Measurements from ENCODE around the gene EEF2KMT. TPM values are rescaled to one million over a fixed set of nuclear protein-coding genes. Genes with fewer than 3 reads are reported as not detected.

Gene EEF2KMT
- total and polyA plus RNA-seq, 2 of the 13 experiments (the other 11 are each of a cell fraction or from before 2014, with no cell fraction given), result 10.7 to 26.9 TPM

- 0 out of 2 replicates have a peak, but pooled peaks have one; percentile 31 for TF ChIP-seq MEF2D (CRISPR knock-in tag; IDR thresholded peaks at IDR 0.05)
- 0 out of 2 replicates have a peak, but pooled peaks have one; percentile 41 for TF ChIP-seq ZNF761 (CRISPR knock-in tag; conservative IDR thresholded peaks at IDR 0.05)
- TF ChIP-seq ZNF501 (CRISPR knock-in tag; IDR thresholded peaks at IDR 0.05), result 0 out of 2 replicates have a peak, but pooled peaks have one; percentile 48
- TF ChIP-seq TEAD3 (CRISPR knock-in tag; optimal IDR thresholded peaks at IDR 0.05; ENCODE audit: borderline replicate concordance), result peak; percentile 13
- peak; percentile 63; the same call in 1 of the 2 replicates for TF ChIP-seq ZNF605 (CRISPR knock-in tag; IDR thresholded peaks at IDR 0.05)
- TF ChIP-seq HOXA3 (CRISPR knock-in tag; IDR thresholded peaks at IDR 0.05), result peak; percentile 59; the same call in 1 of the 2 replicates
- 0 out of 2 replicates have a peak, but pooled peaks have one; percentile 16 for TF ChIP-seq ZNF687 (CRISPR knock-in tag; IDR thresholded peaks at IDR 0.05)
Measured at GRCh38 chr16:5042574-5043171, 54.9 kb downstream of the EEF2KMT start (continued).

GRCh38 chr16:5041600-5042133, 55.9 kb downstream of the EEF2KMT start:
- no peaks in the 10 kb centered on the region for H3K9me3 ChIP-seq (ENCODE audit: low read length)
- ATAC-seq (no peak; the same call in 2 of the 3 replicates), DNase-seq (ENCODE audit: low spot score) (no peak), FAIRE-seq (no peak)
- H3K4me3 ChIP-seq (replicated peaks in 1 of 3; ENCODE audit: insufficient read depth in 1 of 3, low read depth in 2 of 3, low read length in 3 of 3), result peak overlapping the region in 1 of 3 experiments; percentile 8; a peak in 1 of 6 replicates
- peaks cover 0 to 8% of the 10 kb centered on the region in 2 experiments; a peak in 2 of 5 replicates for H3K27me3 ChIP-seq (ENCODE audit: control insufficient read depth in 1 of 2, insufficient read depth in 2 of 2, low read length in 2 of 2)
- WGBS (ENCODE audit: low lambda C conversion rate), result 36% methylated on average over 12 of the region's 12 CpGs
- peaks cover 66% of the 10 kb centered on the region for H3K4me1 ChIP-seq (ENCODE audit: insufficient read depth, low read length)
- no peak overlapping the region for H3K27ac ChIP-seq (ENCODE audit: extremely low read length, insufficient read depth, low read length)
- no peak overlapping the region for H3K9ac ChIP-seq (ENCODE audit: insufficient read depth, low read depth, low read length)
- no peak overlapping the region for H2AFZ ChIP-seq (ENCODE audit: low read length)
- ChIA-PET CTCF (ENCODE audit: low intra/inter-chr PET ratio, low total read pairs) (interaction anchor here (1.1 to 2.0 kb wide), 2 partner anchors 17 to 85 kb away, joined by 3 to 11 read pairs; no protein-coding TSS in a partner anchor), POLR2A (interaction anchor here (1.7 kb wide), 1 partner anchor 8 kb away, joined by 8 read pairs; the partner anchor contains the start of gene NAGPA)
- peak overlapping the region; percentile 65 for H3K4me2 ChIP-seq (ENCODE audit: low read depth, low read length)
- in situ Hi-C loops (cut with HindIII; ENCODE audit: extremely low pct_ligation_motif_present, low pct_unique_long_range_greater_than_20kb) (no loop called here), intact Hi-C loops (cut with micrococcal nuclease; ENCODE audit: unreplicated experiment) (loop anchor here (1.0 kb wide), 2 partner anchors 30 to 83 kb away; partner anchors contain the start of gene SEC14L5)
- H3K79me2 ChIP-seq (ENCODE audit: insufficient read depth, low read length), result no peaks in the 10 kb centered on the region
- H3K36me3 ChIP-seq (replicated peaks in 1 of 2; ENCODE audit: control insufficient read depth in 1 of 2, insufficient read depth in 2 of 2, low read length in 2 of 2), result no peaks in the 10 kb centered on the region
- BruUV-seq (replicated peaks), result no TSS peak
- no peaks in the 10 kb centered on the region for H4K20me1 ChIP-seq (ENCODE audit: insufficient read depth, low read length)
- TF ChIP-seq ZFX (CRISPR knock-in tag; IDR thresholded peaks at IDR 0.05; ENCODE audit: low read depth), result peak; percentile 3; the same call in 1 of the 2 replicates
- TF ChIP-seq ZNF879 (CRISPR knock-in tag; IDR thresholded peaks at IDR 0.05), result 0 out of 2 replicates have a peak, but pooled peaks have one; percentile 45
- TF ChIP-seq HOXA3 (CRISPR knock-in tag; IDR thresholded peaks at IDR 0.05), result peak; percentile 44; the same call in 1 of the 2 replicates
- TF ChIP-seq KLF13 (CRISPR knock-in tag; IDR thresholded peaks at IDR 0.05), result no peak
- no peak for TF ChIP-seq ZSCAN12 (CRISPR knock-in tag; IDR thresholded peaks at IDR 0.05)
- TF ChIP-seq MAF1 (CRISPR knock-in tag; IDR thresholded peaks at IDR 0.05; ENCODE audit: borderline replicate concordance), result no peak
